DMS 273 (cell line): ENCODE measurements around the gene UTP15.

ENCODE experiments used
- DNase-seq: peaks from one replicate; lab custom pipeline; 2025; ENCODE audit not compliant: unreplicated experiment; lab: John Stamatoyannopoulos, UW

Gene UTP15

GRCh38 chr5:73565139-73565968 is at the start of gene UTP15, which contains the start of gene ANKRA2:
Gene UTP15 (plus strand): TSS chr5:73565743. CDS start chr5:73567345, 1,602 bp downstream.
Gene ANKRA2 (minus strand): TSS chr5:73565639. CDS start chr5:73562881, 2,758 bp downstream.
- DNase-seq, result peak; percentile 99

GRCh38 chr5:73519531-73520283 is 45.8 kb upstream of the UTP15 start:
- DNase-seq, result peak; percentile 92

- no peak for DNase-seq
Measured at GRCh38 chr5:73522989-73523388, 42.6 kb upstream of the UTP15 start.

GRCh38 chr5:73523861-73524260 is 41.7 kb upstream of the UTP15 start:
- DNase-seq, result no peak

GRCh38 chr5:73525606-73526203 is 39.8 kb upstream of the UTP15 start:
- DNase-seq, result peak; percentile 26

- no peak for DNase-seq
Measured at GRCh38 chr5:73528248-73528647, 37.3 kb upstream of the UTP15 start.

- no peak for DNase-seq
Measured at GRCh38 chr5:73529081-73529480, 36.5 kb upstream of the UTP15 start.

GRCh38 chr5:73531356-73531755 is 34.2 kb upstream of the UTP15 start:
- no peak for DNase-seq

- DNase-seq, result no peak
Measured at GRCh38 chr5:73532195-73532594, 33.3 kb upstream of the UTP15 start.

GRCh38 chr5:73534011-73534644 is 31.4 kb upstream of the UTP15 start:
- DNase-seq, result no peak

GRCh38 chr5:73534971-73535370 is 30.6 kb upstream of the UTP15 start:
- no peak for DNase-seq

GRCh38 chr5:73539730-73540129 is 25.8 kb upstream of the UTP15 start:
- no peak for DNase-seq

GRCh38 chr5:73540192-73540591 is 25.4 kb upstream of the UTP15 start:
- no peak for DNase-seq

GRCh38 chr5:73542020-73542419 is 23.5 kb upstream of the UTP15 start:
- no peak for DNase-seq

GRCh38 chr5:73544429-73545402 is 20.8 kb upstream of the UTP15 start:
- peak; percentile 53 for DNase-seq

- no peak for DNase-seq
Measured at GRCh38 chr5:73545403-73545779, 20.2 kb upstream of the UTP15 start.

GRCh38 chr5:73550016-73550415 is 15.5 kb upstream of the UTP15 start:
- no peak for DNase-seq

GRCh38 chr5:73552642-73553041 is 12.9 kb upstream of the UTP15 start:
- no peak for DNase-seq

- DNase-seq, result peak; percentile 35
Measured at GRCh38 chr5:73558950-73559349, 6.6 kb upstream of the UTP15 start.

GRCh38 chr5:73564018-73564417 is 1.5 kb upstream of the UTP15 start:
- no peak for DNase-seq
